Activated CD8-positive, alpha-beta memory T cell treated with anti-CD3 and anti-CD28 coated beads, Interleukin-2, amount 10 ng/mL, durations not matched to agents 7 days and 5 days (primary cell): ENCODE results near the gene SFR1. TPM values are rescaled to one million over a fixed set of nuclear protein-coding genes. Genes with fewer than 3 reads are reported as not detected.

Source experiments
- ATAC-seq: fragments of 150-1000 bp; cut with Tn5 transposase; one replicate; pipeline ENCODE4 v1.10.0; 2021; ENCODE audit warnings: moderate library complexity
- CTCF ChIA-PET: fragments of 350-600 bp; sonication (Branson Sonifier 250); formaldehyde crosslinking; loops from one replicate; lab custom pipeline; 2021; ENCODE audit warnings: antibody characterized with exemption; lab: Charles Lee
- DNase-seq: peaks from one replicate; pipeline ENCODE4 v3.0.0-alpha.2; 2020
- H3K27ac Mint-ChIP-seq: one replicate; pipeline ENCODE4 v1.8.0; 2021; ENCODE audit warnings: mild to moderate bottlenecking, mixed read lengths
- H3K27me3 Mint-ChIP-seq: one replicate; pipeline ENCODE4 v1.8.0; 2021; ENCODE audit warnings: mixed read lengths
- H3K36me3 Mint-ChIP-seq: one replicate; pipeline ENCODE4 v1.8.0; 2021; ENCODE audit warnings: mild to moderate bottlenecking, mixed read lengths
- H3K4me1 Mint-ChIP-seq: one replicate; pipeline ENCODE4 v1.8.0; 2021; ENCODE audit warnings: mixed read lengths
- H3K4me3 Mint-ChIP-seq: one replicate; pipeline ENCODE4 v1.8.0; 2021; ENCODE audit warnings: mild to moderate bottlenecking, moderate library complexity, mixed read lengths
- H3K9me3 Mint-ChIP-seq: one replicate; pipeline ENCODE4 v1.8.0; 2022; ENCODE audit warnings: low read depth, mixed read lengths
- total RNA-seq, 2 experiments: library from RNA; stranded (reverse); gene quantifications; one replicate each; pipeline ENCODE4 v1.2.3, GENCODE V29; 2021

Gene SFR1
- total RNA-seq, 2 experiments from 2014 or later: 14.9 to 17.4 TPM

DNA sequence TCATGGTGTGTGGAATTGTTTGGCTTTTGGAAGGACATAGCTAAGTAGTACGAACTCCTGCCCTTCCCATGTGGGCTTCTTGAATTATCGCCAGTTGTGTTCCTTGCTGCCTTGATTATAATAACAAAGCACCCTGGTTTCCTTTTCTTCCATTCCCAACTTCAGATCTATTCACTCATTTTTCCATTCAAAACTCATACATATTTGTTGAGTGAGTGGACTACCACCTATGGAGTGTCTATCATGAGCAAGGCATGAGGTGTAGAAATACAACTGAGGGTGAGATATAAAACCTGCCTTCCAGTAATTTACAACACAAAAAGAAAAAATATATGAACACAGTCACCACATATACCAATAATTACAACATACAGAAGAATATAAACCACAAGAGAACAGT is 31.4 kb upstream of the SFR1 start:
- H3K27ac Mint-ChIP-seq: no peak overlapping the region
- no peaks in the 10 kb centered on the region for H3K9me3 Mint-ChIP-seq
- CTCF ChIA-PET: no interaction called here
- no peaks in the 10 kb centered on the region for H3K27me3 Mint-ChIP-seq
- no peak for ATAC-seq
- no peak overlapping the region for H3K4me3 Mint-ChIP-seq
- no peak for DNase-seq
- H3K4me1 Mint-ChIP-seq: no peaks in the 10 kb centered on the region
- no peaks in the 10 kb centered on the region for H3K36me3 Mint-ChIP-seq

DNA sequence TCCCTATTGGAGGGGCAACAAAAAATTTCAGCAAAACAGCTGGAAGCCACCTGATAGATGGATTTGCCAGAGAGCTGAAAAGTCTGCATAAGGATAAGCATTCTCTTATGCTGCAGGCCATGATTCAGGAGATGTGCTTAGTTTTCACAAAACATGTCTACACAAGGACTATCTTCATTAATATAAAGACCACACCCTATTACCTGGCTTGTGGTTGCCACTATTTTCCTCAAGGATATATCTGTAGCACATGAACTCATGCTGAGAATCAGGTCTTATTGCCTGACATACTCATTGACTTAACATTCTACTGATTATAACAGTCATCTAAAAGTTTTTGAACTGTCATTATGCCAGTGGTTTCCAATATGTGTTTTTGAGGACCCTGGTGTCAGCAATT is 29.2 kb upstream of the SFR1 start:
- H3K36me3 Mint-ChIP-seq: no peaks in the 10 kb centered on the region
- H3K9me3 Mint-ChIP-seq: no peaks in the 10 kb centered on the region
- H3K27me3 Mint-ChIP-seq: peaks cover 3% of the 10 kb centered on the region
- CTCF ChIA-PET: no interaction called here
- DNase-seq (no peak), ATAC-seq (no peak)
- no peak overlapping the region for H3K27ac Mint-ChIP-seq
- H3K4me1 Mint-ChIP-seq: no peaks in the 10 kb centered on the region
- no peak overlapping the region for H3K4me3 Mint-ChIP-seq

- DNase-seq: no peak
- CTCF ChIA-PET: no interaction called here
- Mint-ChIP-seq H3K4me3 (no peak overlapping the region), H3K27me3 (peaks cover 9% of the 10 kb centered on the region), H3K9me3 (no peaks in the 10 kb centered on the region), H3K27ac (no peak overlapping the region), H3K36me3 (no peaks in the 10 kb centered on the region), H3K4me1 (no peaks in the 10 kb centered on the region)
- no peak for ATAC-seq
Observed at GRCh38 chr10:104096692-104097091, 25.3 kb upstream of the SFR1 start.

DNA sequence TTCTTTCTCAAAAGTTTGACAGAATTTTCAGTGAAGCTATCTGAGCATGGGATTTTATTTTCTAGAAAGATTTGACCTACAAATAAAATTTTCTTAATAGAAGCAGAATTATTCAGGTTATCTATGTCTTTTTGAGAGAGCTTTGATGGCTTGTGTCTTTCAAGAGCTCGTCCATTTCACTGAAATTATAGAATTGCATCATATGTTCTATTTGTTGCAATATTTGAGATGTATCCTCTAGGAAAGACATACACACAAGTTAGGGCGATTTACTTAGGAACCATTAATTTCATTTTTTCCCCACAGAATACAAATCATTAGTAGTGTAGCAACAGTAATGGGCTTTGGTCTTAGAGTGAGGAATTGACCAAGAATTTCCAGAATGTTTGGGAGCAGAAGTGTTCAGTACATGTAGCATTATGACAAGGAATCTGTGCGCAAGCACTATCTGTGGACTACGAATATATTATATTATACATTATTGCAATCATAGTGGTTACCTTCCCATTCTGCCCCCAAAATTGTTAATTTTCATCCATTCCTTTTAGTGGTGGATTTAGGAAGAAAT is 23.5 kb upstream of the SFR1 start:
- no peak overlapping the region for H3K4me3 Mint-ChIP-seq
- H3K27me3 Mint-ChIP-seq: peaks cover 15% of the 10 kb centered on the region

DNA sequence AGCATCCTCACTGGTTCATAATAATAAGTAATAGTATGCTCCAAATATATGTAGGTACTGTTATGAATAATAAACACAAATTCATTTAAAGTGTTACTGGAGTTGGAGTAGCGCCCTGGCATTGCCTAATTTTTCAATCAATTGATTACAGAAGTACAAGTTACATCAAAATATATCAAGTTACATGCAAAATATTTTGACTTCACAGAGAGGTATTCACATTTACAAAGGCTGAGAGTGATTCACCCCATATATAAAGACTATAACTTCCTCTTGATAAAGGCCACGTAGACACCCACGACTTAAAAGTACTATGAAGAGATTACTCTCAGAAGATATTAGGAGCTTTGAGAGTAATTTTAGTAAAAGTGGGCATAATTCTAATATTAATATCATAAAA is 22.7 kb upstream of the SFR1 start:
- Mint-ChIP-seq H3K9me3 (no peaks in the 10 kb centered on the region), H3K4me3 (no peak overlapping the region), H3K4me1 (peaks cover under 1% of the 10 kb centered on the region), H3K27me3 (peaks cover 15% of the 10 kb centered on the region), H3K27ac (no peak overlapping the region), H3K36me3 (no peaks in the 10 kb centered on the region)
- DNase-seq (no peak), ATAC-seq (no peak)
- CTCF ChIA-PET: interaction anchor here (0.6 kb wide), 1 partner anchor 216 kb away, joined by 4 read pairs; no protein-coding TSS in a partner anchor

More for the DNA sequence above, 23.5 kb upstream of the SFR1 start:
- no peaks in the 10 kb centered on the region for H3K9me3 Mint-ChIP-seq
- H3K4me1 Mint-ChIP-seq: no peaks in the 10 kb centered on the region
- ATAC-seq (no peak), DNase-seq (no peak)
- CTCF ChIA-PET: interaction anchor here (1.0 kb wide), 1 partner anchor 23 kb away, joined by 6 read pairs; the partner anchor contains the start of gene SFR1
- H3K27ac Mint-ChIP-seq: no peak overlapping the region
- no peaks in the 10 kb centered on the region for H3K36me3 Mint-ChIP-seq

DNA sequence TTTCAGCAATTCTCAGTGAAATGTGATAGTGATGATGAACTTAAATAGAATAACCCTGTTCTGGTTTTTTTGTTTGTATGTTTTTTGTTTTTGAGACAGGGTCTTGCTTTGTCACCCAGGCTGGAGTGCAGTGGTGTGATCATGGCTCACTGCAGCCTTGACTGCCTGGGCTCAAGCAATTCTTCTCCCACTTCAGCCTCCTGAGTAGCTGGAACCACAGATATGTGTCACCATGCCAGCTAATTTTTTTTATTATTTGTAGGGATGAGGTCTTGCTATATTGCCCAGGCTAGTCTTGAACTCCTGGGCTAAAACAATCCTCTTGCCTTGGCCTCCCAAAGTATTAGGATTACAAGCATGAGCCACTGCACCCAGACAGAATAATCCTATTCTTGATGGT is 22.0 kb upstream of the SFR1 start:
- Mint-ChIP-seq H3K4me3 (no peak overlapping the region), H3K9me3 (no peaks in the 10 kb centered on the region)

DNA sequence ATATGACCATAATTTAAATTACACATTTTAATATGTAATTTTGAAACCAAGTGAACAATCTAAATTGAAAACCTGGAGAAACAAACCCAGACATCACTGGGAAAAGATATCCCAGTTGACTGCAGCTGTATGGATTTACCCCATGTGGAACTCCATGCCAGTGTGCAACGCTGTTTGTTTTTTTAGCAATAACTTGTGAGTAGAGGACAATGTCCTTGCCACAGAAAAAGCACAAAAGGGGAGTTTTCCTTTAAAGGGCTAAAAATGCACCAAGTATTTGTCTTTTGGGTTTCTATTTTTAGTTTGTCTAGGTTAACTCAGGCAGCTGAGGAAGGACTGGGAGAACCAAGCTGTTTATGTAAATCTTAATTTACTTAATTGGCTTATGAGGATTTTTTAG is 21.2 kb upstream of the SFR1 start:
- no peaks in the 10 kb centered on the region for H3K36me3 Mint-ChIP-seq
- H3K4me1 Mint-ChIP-seq: peaks cover 4% of the 10 kb centered on the region
- H3K27ac Mint-ChIP-seq: no peak overlapping the region
- ATAC-seq (no peak), DNase-seq (no peak)
- no peaks in the 10 kb centered on the region for H3K9me3 Mint-ChIP-seq
- no peak overlapping the region for H3K4me3 Mint-ChIP-seq
- CTCF ChIA-PET: interaction anchor here (1.2 kb wide), 1 partner anchor 19 kb away, joined by 5 read pairs; no protein-coding TSS in a partner anchor
- peaks cover 15% of the 10 kb centered on the region for H3K27me3 Mint-ChIP-seq

More for the DNA sequence above, 22.0 kb upstream of the SFR1 start:
- CTCF ChIA-PET: interaction anchor here (0.7 to 1.2 kb wide), 2 partner anchors 18 to 22 kb away, joined by 3 to 5 read pairs; partner anchors contain the start of gene SFR1
- peaks cover 15% of the 10 kb centered on the region for H3K27me3 Mint-ChIP-seq
- peaks cover 4% of the 10 kb centered on the region for H3K4me1 Mint-ChIP-seq
- ATAC-seq (no peak), DNase-seq (no peak)
- H3K36me3 Mint-ChIP-seq: no peaks in the 10 kb centered on the region
- H3K27ac Mint-ChIP-seq: no peak overlapping the region

- Mint-ChIP-seq H3K27ac (no peak overlapping the region), H3K27me3 (peaks cover 15% of the 10 kb centered on the region), H3K9me3 (no peaks in the 10 kb centered on the region), H3K36me3 (no peaks in the 10 kb centered on the region), H3K4me3 (no peak overlapping the region), H3K4me1 (peaks cover 4% of the 10 kb centered on the region)
- DNase-seq (no peak), ATAC-seq (no peak)
- CTCF ChIA-PET: no interaction called here
Observed at GRCh38 chr10:104101902-104102301, 20.1 kb upstream of the SFR1 start.

- Mint-ChIP-seq H3K36me3 (no peaks in the 10 kb centered on the region), H3K27ac (no peak overlapping the region), H3K27me3 (peaks cover 11% of the 10 kb centered on the region), H3K4me1 (peaks cover 4% of the 10 kb centered on the region), H3K9me3 (no peaks in the 10 kb centered on the region), H3K4me3 (no peak overlapping the region)
- DNase-seq: no peak
- CTCF ChIA-PET: interaction anchor here (1.0 kb wide), 1 partner anchor 15 kb away, joined by 3 read pairs; no protein-coding TSS in a partner anchor
- ATAC-seq: no peak
Observed at GRCh38 chr10:104103956-104104355, 18.0 kb upstream of the SFR1 start.

GRCh38 chr10:104104418-104104817 is 17.6 kb upstream of the SFR1 start:
- H3K27me3 Mint-ChIP-seq: peaks cover 10% of the 10 kb centered on the region
- H3K4me1 Mint-ChIP-seq: peaks cover 4% of the 10 kb centered on the region
- CTCF ChIA-PET: interaction anchor here (1.0 kb wide), 1 partner anchor 15 kb away, joined by 3 read pairs; no protein-coding TSS in a partner anchor
- no peak overlapping the region for H3K27ac Mint-ChIP-seq
- H3K9me3 Mint-ChIP-seq: no peaks in the 10 kb centered on the region
- no peak overlapping the region for H3K4me3 Mint-ChIP-seq
- ATAC-seq (no peak), DNase-seq (no peak)
- no peaks in the 10 kb centered on the region for H3K36me3 Mint-ChIP-seq

DNA sequence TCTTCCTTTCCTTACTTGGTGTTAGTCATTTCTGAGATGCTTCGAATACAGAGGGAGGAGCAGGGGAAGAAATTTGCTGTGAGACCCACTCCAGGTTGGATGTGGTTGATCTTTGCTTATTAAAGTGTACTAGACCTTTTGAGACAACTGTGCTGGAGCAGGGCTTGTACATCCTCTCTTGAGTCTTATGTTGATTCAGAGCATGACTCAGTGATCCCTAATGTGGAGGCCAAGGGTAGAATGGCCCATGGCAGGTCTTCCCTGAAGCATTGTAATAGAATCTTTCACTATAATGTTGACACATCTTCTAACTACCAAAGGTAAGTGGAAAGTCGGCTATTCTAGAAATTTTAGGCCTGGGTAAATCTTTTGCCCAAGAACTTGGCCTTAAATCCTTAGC is 17.0 kb upstream of the SFR1 start:
- H3K4me1 Mint-ChIP-seq: peaks cover 7% of the 10 kb centered on the region
- H3K4me3 Mint-ChIP-seq: no peak overlapping the region

DNA sequence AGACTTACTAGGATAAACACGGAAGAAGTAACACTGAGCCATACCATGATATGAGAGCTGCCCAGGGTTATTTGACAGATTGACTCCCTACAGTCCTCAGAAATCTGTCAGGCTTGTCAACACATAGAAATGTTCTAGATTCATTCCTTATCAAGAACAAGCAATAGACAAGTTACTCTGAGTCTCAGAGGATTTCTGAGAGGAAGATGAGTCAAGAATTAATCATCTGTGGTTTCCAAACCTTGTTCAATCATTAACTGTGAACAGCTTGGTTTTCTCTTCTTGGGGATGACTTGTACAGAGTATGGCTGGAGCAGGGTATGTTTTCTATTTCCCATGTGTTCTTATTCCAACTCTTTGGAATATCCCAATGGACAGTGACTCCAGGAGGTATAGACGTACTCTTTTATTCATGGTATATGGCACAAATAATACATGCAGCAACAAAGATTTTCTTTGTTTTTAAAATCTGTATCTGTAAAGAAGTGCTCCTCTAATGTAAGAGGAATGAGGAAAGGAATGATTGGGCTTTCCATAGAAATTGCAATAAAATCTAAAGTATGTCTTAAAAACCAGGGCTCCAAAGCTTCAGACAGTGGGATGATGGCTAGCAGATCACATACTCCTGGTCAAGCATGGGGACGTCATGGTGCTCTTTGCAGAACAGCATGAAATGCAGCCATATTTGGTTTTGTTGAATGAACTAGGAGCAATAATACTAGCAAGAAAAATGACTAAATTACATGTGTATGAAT is 11.9 kb upstream of the SFR1 start:
- CTCF ChIA-PET: interaction anchor here (1.9 kb wide), 1 partner anchor 11 kb away, joined by 6 read pairs; the partner anchor contains the start of gene SFR1
- no peaks in the 10 kb centered on the region for H3K36me3 Mint-ChIP-seq

More for the DNA sequence above, 17.0 kb upstream of the SFR1 start:
- no peak overlapping the region for H3K27ac Mint-ChIP-seq
- ATAC-seq: no peak
- CTCF ChIA-PET: interaction anchor here (1.0 kb wide), 1 partner anchor 16 kb away, joined by 3 read pairs; no protein-coding TSS in a partner anchor
- peaks cover 10% of the 10 kb centered on the region for H3K27me3 Mint-ChIP-seq
- no peaks in the 10 kb centered on the region for H3K9me3 Mint-ChIP-seq
- H3K36me3 Mint-ChIP-seq: no peaks in the 10 kb centered on the region
- no peak for DNase-seq

DNA sequence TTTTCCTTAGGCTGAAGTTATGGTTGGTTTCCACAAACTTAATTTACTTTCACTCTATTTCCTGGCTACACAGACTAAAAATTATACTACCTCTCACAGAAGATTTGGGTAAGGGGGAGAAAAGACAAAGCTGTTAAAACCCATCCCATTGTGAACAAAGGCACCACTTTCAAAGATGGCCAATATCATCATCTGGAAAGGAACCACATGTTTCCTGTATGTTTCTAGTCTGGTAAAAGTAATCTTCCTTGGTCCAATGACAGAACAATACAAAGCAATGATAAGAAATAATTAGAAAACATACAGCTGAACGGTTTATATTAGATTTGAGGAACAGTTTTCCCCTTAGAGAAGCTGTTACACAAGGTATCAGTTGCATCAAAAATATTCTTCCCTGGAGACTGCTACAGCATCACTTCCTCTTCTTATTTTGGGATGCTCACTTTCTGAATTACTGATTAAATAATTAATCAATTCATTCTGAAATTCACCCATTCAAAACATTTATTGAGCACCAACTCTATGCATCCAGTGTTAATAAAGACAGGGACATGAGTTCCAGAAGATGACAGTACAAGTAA is 8.5 kb upstream of the SFR1 start:
- CTCF ChIA-PET: interaction anchor here (1.2 kb wide), 1 partner anchor 9 kb away, joined by 4 read pairs; the partner anchor contains the start of gene SFR1
- no peak overlapping the region for H3K4me3 Mint-ChIP-seq
- ATAC-seq (no peak), DNase-seq (no peak)
- no peaks in the 10 kb centered on the region for H3K36me3 Mint-ChIP-seq
- peaks cover 9% of the 10 kb centered on the region for H3K4me1 Mint-ChIP-seq
- peaks cover 21% of the 10 kb centered on the region for H3K27me3 Mint-ChIP-seq
- no peak overlapping the region for H3K27ac Mint-ChIP-seq
- no peaks in the 10 kb centered on the region for H3K9me3 Mint-ChIP-seq

More for the DNA sequence above, 11.9 kb upstream of the SFR1 start:
- Mint-ChIP-seq H3K9me3 (no peaks in the 10 kb centered on the region), H3K27ac (no peak overlapping the region), H3K4me3 (no peak overlapping the region), H3K27me3 (peaks cover 14% of the 10 kb centered on the region), H3K4me1 (peaks cover 9% of the 10 kb centered on the region)
- ATAC-seq (peak; percentile 36), DNase-seq (no peak)
